Stimulated activated naive CD8-positive, alpha-beta T cell treated with anti-CD3 and anti-CD28 coated beads, Interleukin-15, Interleukin-2, amounts not matched to agents 100 U/mL and 50 U/mL, for 24 hours (primary cell): ENCODE results near the gene TASP1.
A peak's percentile ranks its signal among the peaks of the same experiment; 100 is the strongest.

Source experiments
- ATAC-seq: fragments of 150-1000 bp; cut with Tn5 transposase; one replicate; pipeline ENCODE4 v1.10.0; 2021
- DNase-seq: peaks from one replicate; pipeline ENCODE4 v3.0.0; 2021

The TASP1 gene

DNA sequence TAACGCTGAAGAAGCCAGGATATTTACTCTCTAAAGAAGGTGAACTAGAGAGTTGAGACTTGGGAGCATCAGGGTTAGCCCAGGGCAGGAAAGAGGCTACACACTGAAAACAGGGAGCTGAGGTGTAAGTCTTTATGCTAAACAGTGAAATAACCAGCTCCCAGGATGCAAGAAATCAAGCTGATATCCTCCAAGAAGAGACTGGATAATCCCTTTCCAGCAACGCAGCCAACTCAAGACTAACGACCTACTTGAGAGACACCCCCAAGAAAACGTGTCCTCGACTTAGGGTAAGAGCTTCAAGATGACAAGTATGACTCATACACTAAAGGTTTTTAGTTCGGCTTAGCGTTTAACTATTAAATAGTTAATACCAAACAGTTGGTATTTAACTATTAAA is 202.2 kb downstream of the TASP1 start:
- no peak for DNase-seq
- ATAC-seq: no peak

DNA sequence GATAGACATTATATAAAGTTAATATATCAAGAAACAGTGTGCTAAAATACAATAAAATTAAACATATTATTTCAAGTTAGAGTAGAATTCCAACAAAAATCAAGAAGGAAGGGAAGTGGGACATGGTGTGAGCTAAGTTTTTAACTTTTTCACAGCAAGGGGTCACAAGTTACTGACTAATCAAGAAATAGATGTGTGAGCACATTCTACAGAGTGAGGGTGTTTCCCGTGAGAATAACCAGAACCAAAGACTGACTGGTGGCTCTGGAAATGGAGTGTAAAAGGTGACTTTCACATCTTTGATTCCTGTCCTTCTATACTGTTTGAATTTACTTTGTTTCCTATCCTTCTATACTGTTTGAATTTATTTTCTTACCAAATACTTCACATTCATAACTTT is 206.6 kb downstream of the TASP1 start:
- no peak for ATAC-seq
- no peak for DNase-seq

DNA sequence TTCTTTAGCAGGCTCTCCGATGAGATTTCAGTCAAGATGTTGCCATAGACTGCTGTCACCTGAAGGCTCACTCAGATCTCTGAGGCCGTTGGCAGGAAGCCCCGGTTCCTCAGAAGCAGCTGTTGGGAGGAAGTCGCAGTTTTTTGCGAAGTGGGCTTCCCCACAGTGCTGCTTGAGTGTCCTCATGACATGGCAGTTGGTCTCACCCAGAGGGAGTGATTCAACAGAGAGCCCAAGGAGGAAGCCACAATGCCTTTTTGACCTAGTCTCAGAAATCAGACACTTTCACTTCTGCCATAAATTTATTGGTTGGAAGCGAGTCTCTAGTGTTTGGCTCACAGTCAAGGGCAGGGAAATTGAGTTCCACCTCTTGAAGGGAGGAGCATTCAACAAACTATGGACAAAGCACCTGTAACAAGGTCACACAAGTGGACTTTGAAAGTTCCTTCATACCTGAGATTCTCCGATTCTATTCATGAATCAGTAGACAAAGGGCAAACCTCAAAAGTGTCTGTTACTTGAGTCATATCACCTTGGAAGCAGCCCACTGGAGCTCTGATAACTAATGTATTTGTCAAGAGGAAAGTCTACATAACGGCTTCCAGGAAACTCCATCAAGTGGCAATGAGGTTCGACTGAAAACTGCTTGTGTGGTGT is 208.3 kb downstream of the TASP1 start:
- peak; percentile 90 for ATAC-seq
- peak; percentile 57 for DNase-seq

DNA sequence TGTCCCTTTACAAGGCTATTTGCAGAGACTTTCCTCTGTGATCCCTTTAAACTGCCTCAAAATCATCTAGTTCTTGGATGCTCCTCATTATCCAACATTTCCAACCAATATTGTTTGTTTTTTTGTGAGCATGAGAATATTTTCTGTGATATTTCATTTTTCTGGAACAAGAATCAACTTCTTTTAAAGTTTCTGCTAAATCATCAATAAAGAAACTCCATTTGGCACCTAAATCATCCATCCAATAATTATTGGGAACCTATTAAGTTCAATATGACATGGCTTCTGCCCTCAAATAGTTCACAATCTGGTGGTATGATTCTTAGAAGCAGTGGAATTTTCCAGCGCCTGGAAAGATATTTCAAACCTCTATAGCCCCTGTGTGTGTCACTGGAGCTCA is 210.0 kb downstream of the TASP1 start:
- ATAC-seq (no peak), DNase-seq (no peak)

DNA sequence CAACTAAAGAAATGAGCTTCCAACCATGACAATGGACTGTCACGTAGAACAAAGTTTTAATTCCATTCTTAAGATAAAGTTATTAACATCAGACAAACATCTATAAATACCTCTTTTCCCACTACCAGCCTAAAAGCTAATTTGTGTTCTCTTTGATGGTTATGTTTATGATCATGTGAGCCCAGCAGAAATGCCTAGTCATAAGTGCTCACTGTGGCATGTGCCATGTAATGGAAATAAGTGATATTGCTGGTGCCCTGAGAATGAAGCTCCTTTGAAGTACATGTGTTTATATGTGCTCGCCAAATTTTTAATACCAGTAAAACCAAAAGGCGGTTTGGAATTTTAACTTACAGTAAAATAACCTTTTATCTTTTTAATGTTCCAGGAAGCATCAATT is 211.9 kb downstream of the TASP1 start:
- DNase-seq: no peak

DNA sequence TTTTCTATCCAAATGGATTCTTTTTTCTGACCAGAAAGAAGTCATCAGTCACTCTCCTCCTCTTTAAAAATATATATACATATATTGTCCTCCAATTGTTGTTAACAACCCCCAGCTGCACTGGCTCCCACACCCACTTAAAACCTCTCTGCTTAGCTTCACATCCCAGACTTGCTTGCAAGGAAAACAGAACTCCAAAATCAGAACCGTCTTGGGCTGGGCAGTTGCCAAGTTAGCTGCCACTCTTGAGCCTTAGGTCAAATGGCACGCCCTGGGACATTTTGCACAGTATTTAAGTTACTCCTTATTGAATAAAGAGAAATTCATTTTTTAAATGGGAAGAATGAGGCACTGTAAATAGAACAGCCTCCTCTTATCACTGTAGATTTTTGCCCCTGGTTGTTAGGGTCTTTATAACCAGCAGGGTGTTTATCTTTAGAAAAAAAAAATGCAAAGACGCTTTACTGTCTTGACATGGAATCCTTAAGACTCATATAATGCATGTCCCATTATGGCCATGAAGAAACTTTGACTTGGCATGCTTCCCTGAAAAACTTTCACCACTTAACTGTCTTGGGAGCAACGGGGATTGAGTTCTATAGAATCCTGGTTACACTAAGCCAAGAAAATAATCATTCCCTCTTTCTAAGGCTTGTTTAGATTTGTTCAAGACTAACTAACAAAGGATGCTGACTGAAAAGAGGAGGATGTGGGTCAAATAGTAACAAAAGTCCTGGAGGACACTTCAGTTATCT is 213.2 kb downstream of the TASP1 start:
- no peak for ATAC-seq

More for the DNA sequence above, 211.9 kb downstream of the TASP1 start:
- ATAC-seq: no peak

DNA sequence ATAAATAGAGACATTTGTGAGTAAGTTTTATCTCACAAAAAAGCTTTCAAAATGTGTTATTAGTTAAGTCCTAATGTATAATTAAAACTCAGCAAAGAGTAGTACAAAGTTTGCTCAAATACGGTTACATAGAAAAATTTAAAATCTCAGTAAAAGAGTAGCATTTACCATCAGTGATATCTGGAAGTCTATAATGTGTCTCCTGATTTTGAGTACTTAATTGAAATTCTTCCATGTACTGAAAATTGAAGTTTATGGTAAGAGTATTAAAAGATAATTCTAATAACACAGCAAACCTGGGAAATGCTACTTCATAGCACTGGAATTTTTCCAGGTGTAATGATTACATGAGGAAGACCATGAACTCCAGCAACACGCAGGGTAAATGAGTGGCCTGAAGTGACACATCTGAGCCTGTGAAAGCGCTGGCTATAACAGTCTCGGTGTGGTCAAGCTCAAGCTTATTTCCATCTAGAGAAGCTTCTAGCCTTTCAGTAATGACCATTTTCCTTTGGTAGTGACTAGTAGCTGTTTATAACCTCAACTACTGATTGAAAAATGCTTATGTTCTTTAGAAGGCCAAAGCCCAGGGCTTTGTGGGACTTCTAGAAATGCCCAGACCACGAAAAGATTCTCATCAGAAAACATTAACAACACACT is 214.4 kb downstream of the TASP1 start:
- ATAC-seq (no peak), DNase-seq (no peak)

More for the DNA sequence above, 213.2 kb downstream of the TASP1 start:
- no peak for DNase-seq

DNA sequence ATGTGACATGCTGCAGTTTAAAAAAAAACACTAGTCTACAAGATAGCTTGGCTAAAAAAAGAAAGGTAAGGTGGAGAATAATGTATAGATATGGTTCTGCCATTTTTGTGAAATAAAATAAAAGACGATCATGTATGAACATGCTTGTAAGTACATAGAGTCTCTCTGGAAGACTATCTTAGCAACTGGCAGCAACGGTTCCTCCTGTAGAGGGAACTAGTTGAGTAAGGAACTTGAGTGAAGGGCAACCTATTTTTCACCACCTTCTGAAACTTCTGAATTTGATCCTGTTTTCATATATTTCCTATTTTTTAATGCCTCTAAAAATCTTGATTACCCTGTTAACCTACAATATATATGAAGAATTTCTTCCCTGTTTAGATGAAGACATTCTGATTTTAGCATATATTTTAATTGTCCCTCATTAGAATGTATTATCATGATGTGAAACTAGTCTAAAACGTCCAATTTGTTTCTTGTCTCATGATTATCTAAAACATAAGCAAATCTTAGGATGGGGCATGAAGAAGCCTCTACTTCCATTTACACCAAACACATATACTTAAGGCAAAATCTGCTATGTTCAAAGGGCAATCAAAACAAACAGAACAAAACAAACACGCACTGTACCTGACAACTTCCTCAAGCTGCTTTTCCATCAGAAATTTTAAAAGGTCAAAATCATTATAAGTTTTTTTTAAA is 215.1 kb downstream of the TASP1 start:
- no peak for DNase-seq
- ATAC-seq: no peak

DNA sequence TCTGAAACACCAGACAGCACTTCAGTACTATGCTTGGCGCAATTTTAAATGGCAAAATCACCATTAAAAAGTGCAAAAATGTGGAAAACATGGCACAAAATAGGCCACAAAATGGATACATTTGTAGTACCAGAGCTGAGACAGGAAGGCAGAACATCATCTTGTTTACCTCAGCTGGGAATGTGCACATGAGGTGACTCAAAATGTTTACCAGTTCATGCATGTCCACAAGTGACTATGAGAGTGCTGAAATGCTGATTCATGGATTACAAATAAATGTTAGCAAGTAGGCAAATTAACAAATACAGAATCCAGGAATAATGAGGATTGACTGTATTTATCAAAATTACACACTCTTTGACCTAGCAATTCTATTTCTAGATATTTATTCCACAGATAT is 216.1 kb downstream of the TASP1 start:
- ATAC-seq (no peak), DNase-seq (no peak)

DNA sequence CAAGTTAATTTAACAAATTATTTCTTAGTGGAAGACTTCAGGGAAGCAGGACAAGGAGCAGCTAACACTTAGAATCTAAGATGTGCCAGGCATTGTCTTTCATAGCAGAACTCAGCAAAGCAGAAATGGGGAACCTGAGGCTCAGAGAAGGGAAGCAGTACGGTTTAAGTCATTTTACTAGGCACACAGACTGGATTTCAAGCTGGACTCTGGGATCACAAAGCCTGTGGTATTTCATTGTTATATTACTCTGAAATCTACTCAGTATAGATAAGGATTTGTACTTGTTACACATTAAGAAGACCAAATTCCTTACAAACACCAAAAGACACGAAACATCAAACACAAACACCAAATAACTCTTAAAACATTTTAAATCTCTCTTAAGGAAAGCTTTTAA is 218.1 kb downstream of the TASP1 start:
- DNase-seq (no peak), ATAC-seq (no peak)

DNA sequence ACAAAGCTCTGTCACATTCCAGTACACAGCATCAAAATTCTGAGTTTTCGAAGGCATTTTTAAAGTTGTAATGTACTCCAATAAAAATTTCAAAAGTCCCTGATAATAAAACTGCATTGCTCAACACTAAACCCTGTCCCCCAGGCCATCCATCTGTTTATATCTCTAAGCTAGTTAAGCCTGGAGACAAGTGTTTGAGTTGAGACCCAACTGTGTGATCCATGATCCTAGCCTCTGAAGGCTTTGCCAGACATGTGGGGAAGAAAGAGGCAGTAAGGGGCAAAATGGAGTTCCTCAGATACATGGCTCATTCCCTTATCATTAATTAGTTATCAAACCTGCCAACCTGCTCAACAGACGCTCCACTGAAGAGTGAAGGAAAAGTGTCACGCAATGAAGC is 219.3 kb downstream of the TASP1 start:
- no peak for DNase-seq
- ATAC-seq: no peak

DNA sequence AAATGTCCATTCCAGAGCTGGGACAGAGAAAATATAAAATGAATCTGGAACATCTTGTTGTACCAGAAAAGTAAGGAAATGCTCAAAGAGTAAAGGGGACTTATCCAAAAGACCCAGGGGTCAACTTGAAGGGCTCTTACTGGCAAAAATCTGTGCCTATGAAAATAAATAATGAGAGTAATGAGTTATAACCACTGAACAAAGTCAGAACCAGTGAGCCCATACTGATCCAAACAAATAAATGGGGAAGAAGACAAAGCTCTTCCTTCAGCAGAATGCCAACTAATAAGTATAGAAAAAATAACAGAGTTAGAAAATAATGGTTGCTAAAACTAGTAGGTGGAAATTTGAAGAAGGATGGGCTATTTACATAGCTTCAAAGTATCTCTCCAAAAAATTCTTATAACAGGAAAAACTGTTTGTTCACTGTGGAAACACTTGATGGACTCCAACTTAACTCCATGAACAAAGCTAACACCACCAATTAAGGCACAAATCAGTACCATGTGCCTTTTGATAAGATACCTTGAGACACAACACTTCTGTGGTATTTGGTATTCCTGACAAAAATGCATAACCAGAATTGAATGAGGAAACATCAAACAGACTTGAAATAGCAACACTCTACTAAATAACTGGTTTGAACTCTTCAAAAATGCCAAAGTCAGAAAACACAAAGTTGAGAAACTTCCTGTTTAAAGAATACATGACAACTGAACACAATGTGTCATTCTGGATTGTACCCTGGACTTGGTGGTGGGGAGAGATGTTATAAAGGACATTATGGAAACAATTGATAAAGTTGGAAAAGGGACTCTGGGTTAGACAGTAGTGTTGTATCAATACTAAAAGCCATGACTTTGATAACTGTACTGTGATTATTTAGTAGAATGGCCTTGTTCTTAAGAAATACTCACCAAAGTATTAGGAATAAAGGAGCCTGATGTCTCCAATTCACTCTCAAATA is 220.2 kb downstream of the TASP1 start:
- ATAC-seq (no peak), DNase-seq (no peak)

DNA sequence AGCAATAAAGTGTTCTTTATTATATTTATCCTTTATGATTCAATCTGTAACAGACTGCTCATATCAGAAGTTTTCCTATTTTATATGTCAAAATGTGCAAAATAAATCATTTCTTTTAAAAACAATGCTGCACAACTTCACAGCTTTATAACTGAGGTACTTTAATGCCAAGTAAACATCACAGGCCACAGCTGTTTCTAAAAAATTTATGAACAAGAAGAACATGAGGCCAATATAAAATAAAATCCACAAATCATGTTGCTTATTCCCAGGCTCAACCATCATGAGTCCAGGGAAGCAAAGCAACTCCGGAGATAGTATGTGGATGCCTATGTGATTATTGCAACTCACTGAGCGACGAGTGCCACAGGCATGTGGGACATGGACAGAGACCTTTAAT is 222.2 kb downstream of the TASP1 start:
- no peak for DNase-seq
- ATAC-seq: no peak

DNA sequence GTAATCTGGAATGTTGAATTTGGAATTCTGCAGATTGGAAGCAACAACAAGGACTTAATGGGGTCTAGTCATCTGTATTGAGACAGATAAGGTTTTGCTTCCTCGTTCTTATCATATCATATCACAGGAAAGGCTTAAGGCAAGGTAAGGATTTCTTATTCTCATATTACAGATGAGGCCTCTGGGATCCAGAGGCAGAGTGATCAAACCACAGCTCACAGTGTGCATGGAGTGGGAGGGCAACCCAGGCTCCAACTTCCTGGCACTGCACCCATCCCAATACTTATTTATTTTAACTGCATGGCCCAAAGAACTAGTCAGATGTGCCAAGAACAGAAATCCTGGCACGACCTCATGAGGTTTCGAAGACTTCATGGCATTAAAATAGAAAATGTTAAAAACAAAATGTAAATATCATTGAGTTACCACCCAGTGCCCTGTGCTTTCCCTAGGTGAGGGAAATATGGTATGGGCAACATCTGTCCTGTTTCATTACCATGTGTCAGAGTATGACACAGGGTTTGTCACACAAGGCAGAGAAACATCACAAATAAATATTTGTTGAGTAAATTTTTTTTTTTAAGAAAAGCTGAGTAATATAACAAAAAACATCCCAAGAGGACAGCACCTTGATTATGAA is 225.8 kb downstream of the TASP1 start:
- ATAC-seq: no peak
- no peak for DNase-seq

DNA sequence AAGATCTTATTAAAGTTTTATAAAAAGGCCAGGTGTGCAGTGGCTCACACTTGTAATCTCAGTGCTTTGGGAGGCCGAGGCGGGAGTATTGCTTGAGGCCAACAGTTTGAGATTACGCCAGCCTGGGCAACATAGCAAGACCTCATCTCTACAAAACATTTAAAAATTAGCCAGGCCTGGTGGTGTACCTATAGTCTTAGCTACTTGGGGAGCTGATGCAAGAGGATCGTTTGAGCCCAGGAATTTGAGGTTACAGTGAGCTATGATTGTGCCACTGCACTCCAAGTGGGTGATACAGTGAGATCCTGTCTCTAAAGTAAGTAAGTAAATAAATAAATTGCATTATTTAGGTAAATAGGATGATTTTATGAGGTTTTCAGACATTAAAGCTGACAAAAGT is 234.4 kb downstream of the TASP1 start:
- ATAC-seq: no peak
- no peak for DNase-seq

DNA sequence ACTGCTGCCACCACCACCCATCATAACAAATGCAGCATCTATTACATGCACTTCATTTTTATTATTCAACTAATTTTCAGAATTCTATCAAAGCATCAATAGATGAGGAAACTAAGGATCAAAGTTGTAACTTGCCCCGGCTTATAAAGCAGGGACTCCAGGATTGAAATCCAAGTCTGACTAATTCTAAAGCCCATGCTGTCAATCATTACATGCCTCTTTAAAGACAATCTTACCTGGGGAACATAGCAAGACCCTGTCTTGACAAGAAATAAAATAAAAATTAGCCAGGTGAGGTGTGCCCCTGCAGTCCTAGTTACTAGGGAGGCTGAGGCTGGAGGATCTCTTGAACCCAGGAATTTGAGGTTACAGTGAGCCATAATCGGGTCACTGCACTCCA is 235.3 kb downstream of the TASP1 start:
- ATAC-seq (no peak), DNase-seq (no peak)

DNA sequence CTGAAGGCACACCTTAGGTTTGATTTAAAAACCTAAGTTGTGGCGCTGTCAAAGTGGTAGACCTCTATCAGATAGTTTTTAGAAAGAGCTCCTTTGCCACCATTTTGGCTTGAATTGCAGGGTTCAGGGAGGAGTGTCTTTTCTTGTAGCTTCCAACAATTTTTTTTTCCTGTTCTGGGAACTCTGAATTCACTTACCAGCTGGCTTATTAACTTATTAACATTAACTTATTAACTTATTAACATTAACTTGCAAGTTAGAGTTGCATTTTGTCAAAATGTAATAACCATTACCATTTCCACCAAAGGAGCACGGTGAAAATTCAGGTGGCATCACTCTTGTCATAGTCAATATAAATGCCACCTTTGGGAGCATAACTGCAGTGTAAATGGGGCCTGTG is 235.7 kb downstream of the TASP1 start:
- DNase-seq: no peak
- no peak for ATAC-seq

DNA sequence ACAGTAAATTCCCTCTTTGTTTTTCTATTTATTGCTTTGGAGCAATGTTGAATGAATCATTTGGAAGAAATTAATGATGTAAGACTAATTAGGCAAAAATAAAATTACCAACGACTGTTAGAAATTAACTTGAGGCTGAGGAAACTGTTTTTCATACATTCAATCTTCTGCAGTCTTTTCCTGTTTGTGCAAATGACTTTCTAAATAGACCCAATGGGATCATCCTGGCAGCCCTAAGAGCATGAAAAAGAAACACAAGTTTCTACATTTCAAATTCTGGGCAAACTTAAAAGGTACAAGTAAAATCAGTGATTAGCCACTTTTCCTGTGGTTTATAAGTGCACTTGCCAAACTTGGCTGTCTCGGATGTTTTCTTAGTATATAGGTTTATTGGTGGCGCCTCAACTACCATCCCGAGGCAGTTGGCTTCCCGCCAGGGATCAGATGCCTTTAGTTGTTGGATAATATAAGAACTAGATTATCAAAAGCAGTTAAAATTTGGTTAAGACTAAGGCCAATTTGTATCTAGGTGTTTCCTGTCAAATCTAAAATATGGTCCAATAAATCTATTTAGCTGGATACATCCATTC is 236.5 kb downstream of the TASP1 start:
- DNase-seq (no peak), ATAC-seq (no peak)

DNA sequence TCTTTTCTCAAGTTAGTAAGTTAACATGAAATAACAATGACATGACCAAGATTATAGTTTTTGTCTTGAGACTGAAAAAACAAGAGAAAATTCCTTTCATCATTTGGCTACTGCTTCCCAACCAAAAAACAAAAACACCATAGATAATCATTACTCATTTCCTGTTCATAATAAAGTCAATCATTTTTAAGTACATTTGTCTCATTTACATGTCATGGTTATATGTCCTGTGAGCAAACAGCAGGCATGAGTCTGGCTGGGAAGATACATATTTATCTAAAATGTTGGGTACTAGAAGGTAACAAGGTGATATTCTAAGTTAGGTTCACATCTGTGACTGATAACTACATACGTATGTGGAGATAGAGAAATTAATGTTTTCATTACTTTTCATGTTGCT is 237.1 kb downstream of the TASP1 start:
- ATAC-seq: no peak
- no peak for DNase-seq

DNA sequence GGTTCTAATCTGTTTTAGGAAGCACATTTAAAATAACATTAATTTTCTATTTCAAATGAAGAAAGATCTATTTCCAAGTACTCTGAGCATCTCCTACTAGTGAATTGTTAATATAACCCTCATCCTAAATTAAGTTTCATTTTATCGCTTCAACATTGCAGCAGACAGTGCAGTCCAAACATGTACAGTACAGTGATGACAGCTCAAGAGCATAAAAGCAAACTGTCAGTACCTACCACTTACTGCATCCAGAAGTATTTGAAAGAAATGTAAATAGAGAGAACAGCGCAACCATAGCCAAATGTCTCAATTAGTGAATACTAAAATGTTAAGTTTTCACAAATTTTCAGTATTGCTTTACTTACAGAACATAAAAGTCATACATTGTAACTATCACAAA is 238.3 kb downstream of the TASP1 start:
- DNase-seq (no peak), ATAC-seq (no peak)

DNA sequence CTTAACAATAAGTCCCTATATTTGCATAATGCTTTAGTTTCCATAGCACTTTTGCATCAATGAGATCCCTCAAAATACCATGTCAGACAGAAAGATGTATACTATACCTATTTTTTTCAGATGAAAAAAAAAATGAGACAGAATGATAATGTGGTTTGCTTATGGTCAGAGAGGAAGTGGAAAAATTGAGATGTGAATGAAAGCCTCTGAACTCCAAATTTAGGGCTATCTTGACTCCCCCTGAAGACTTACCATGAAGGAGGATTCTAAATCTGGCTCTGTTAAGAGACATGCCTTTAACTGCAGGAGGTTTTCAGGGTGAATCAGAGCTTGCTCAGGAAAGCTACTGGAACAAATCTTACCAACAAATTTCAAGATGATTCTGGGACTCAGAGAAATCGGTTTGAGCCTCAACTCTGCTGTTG is 241.4 kb downstream of the TASP1 start:
- DNase-seq: no peak
- ATAC-seq: peak; percentile 85
